SH-SY5Y (cell line): ENCODE measurements around the gene EBF3.

Source experiments
- GATA2 ChIP-seq: IDR thresholded peaks from 2 replicates; pipeline ENCODE4 v1.6.1; 2011; ENCODE audit warnings: mild to moderate bottlenecking, low read depth, low read length
- GATA3 ChIP-seq: IDR thresholded peaks from 2 replicates; pipeline ENCODE4 v1.6.1; 2011; ENCODE audit warnings: low read depth, mild to moderate bottlenecking, low read length, moderate library complexity

The EBF3 gene

GRCh38 chr10:129898706-129899268 lies 65.3 kb downstream of the EBF3 start:
- no peak for TF ChIP-seq GATA3
- no peak for TF ChIP-seq GATA2

GRCh38 chr10:129897871-129898626 lies 66.0 kb downstream of the EBF3 start:
- TF ChIP-seq GATA2 (no peak), GATA3 (no peak)

GRCh38 chr10:129896860-129897200 lies 67.2 kb downstream of the EBF3 start:
- TF ChIP-seq GATA3 (no peak), GATA2 (no peak)

GRCh38 chr10:129896136-129896859 lies 67.8 kb downstream of the EBF3 start:
- TF ChIP-seq GATA2 (no peak), GATA3 (no peak)

- TF ChIP-seq GATA2, result no peak
- TF ChIP-seq GATA3, result no peak
Observed at GRCh38 chr10:129895811-129896135, 68.3 kb downstream of the EBF3 start.

- TF ChIP-seq GATA2, result no peak
- TF ChIP-seq GATA3, result no peak
Observed at GRCh38 chr10:129894698-129895097, 69.4 kb downstream of the EBF3 start.

GRCh38 chr10:129893104-129894089 lies 70.7 kb downstream of the EBF3 start:
- TF ChIP-seq GATA3, result no peak
- TF ChIP-seq GATA2, result no peak

GRCh38 chr10:129892548-129893052 lies 71.5 kb downstream of the EBF3 start:
- TF ChIP-seq GATA2 (0 out of 2 replicates have a peak, but pooled peaks have one; percentile 22), GATA3 (no peak)

GRCh38 chr10:129891806-129892205 lies 72.3 kb downstream of the EBF3 start:
- TF ChIP-seq GATA2 (no peak), GATA3 (no peak)

- no peak for TF ChIP-seq GATA2
- TF ChIP-seq GATA3, result no peak
Observed at GRCh38 chr10:129890170-129890569, 73.9 kb downstream of the EBF3 start.

- TF ChIP-seq GATA2, result no peak
Observed at GRCh38 chr10:129888784-129889616, 75.1 kb downstream of the EBF3 start.

- TF ChIP-seq GATA3 (no peak), GATA2 (no peak)
Observed at GRCh38 chr10:129887986-129888783, 75.9 kb downstream of the EBF3 start.

GRCh38 chr10:129887381-129887905 lies 76.6 kb downstream of the EBF3 start:
- TF ChIP-seq GATA3 (no peak), GATA2 (no peak)
